Measurements from ENCODE around the gene NHP2.
"Not testable (repeated sequence)": the region's sequence is repeated elsewhere in the genome, so short reads cannot be mapped to it uniquely, and the experiment has no call there.

GRCh38 chr5:178130234-178130575, 23.5 kb downstream of the NHP2 start:
- TF ChIP-seq, protein P1, sequence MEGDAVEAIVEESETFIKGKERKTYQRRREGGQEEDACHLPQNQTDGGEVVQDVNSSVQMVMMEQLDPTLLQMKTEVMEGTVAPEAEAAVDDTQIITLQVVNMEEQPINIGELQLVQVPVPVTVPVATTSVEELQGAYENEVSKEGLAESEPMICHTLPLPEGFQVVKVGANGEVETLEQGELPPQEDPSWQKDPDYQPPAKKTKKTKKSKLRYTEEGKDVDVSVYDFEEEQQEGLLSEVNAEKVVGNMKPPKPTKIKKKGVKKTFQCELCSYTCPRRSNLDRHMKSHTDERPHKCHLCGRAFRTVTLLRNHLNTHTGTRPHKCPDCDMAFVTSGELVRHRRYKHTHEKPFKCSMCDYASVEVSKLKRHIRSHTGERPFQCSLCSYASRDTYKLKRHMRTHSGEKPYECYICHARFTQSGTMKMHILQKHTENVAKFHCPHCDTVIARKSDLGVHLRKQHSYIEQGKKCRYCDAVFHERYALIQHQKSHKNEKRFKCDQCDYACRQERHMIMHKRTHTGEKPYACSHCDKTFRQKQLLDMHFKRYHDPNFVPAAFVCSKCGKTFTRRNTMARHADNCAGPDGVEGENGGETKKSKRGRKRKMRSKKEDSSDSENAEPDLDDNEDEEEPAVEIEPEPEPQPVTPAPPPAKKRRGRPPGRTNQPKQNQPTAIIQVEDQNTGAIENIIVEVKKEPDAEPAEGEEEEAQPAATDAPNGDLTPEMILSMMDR (IDR thresholded peaks at IDR 0.05; ENCODE audit: borderline replicate concordance, extremely low read depth, low read length, poor library complexity, severe bottlenecking), result not testable (repeated sequence)
- not testable (repeated sequence) for TF ChIP-seq EZH2 (IDR thresholded peaks at IDR 0.05; ENCODE audit: borderline replicate concordance, low read depth, low read length, severe bottlenecking)

Data from DND-41 (cell line).